ENCODE measurements around the gene IMMP2L. TPM values are rescaled to one million over a fixed set of nuclear protein-coding genes. Genes with fewer than 3 reads are reported as not detected.

The IMMP2L gene
- total RNA-seq, 1 experiment from 2014 or later, result 8.7 TPM

DNA sequence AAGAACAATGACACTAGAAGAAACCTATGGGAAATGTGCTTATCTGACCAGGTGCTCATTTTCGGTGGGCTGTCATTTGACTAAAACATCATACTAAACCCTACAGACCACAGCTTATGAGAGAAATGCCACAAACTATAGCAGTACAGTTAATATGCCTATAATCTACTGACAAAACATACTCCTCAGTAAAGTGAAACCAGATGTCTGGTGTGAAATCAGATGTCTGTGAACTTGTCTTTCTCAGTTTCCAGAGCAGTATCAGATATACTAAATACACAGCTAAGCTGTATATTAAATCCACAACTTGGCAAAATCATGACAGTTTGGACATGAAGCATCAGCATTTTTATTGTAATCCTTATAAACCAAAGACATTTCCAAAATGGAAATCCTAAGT, 3.3 kb downstream of the IMMP2L start:
- no peak for DNase-seq (ENCODE audit: low spot score)

DNA sequence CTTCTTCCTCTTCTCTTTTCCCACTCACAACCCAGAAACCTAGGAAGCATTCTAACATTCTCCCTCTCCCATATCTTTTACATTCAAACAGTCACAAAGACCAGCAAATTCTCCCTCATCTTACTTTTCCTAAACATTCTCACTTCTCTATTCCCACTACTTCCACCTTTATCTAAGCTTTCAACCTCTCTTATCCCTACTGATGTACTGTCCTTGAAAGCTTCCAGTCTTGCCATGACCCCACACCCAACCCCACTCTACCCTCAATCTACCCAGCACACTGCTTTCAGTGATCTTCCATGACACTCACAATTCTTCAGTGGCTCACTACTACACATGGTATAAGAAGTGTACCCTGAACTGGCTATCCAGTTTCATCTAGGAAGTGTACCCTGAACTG, 5.3 kb downstream of the IMMP2L start:
- no peak for DNase-seq (ENCODE audit: low spot score)

GRCh38 chr7:111554086-111554485, 8.2 kb downstream of the IMMP2L start:
- no peak for DNase-seq (ENCODE audit: low spot score)

DNA sequence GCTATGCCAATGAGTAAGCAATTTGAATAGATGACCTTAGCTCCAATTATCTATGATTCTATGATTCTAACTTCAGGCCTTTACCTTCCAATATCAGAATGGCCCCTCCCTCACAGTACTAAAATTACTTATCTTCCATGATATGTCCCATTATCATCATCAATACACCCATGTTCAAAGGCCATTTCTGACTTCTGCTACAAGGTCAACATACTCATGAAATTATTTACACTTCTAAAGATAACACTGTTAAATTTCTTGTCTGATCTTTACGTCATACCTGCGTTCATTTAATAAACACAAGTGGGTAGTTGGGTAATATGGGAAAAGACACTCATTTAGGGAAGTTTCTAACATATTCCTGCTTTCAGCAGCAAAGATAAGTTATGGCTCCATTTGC, 21.2 kb downstream of the IMMP2L start:
- DNase-seq (ENCODE audit: low spot score), result no peak

GRCh38 chr7:111540199-111540815, 22.0 kb downstream of the IMMP2L start:
- DNase-seq (ENCODE audit: low spot score), result no peak

GRCh38 chr7:111537134-111537533, 25.2 kb downstream of the IMMP2L start:
- DNase-seq (ENCODE audit: low spot score), result no peak

GRCh38 chr7:111535142-111535870, 27.0 kb downstream of the IMMP2L start:
- DNase-seq (ENCODE audit: low spot score), result no peak

DNA sequence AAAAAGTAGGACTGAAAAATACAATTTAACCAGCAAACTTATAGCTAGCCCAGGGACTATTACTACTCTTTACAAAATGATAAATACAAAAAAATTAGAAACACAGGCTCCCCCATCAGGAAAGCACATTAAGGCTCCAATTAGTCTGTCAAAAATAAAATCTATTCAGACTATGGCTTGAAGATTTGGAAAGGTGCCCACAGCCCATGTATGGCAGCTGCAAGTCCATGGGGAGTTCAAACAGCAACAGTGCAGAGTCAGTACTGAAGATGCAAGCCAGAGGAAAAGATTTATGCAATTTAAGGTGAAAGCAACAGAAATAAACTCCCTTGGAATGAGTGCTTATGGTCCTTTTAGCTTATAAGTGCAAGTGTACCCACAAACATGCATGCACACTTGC, 29.7 kb downstream of the IMMP2L start:
- no peak for DNase-seq (ENCODE audit: low spot score)

GRCh38 chr7:111531993-111532392, 30.3 kb downstream of the IMMP2L start:
- DNase-seq (ENCODE audit: low spot score), result no peak

- no peak for DNase-seq (ENCODE audit: low spot score)
Measured at GRCh38 chr7:111530356-111530668, 32.0 kb downstream of the IMMP2L start.

GRCh38 chr7:111529507-111530355, 32.6 kb downstream of the IMMP2L start:
- DNase-seq (ENCODE audit: low spot score), result no peak

- no peak for DNase-seq (ENCODE audit: low spot score)
Measured at GRCh38 chr7:111528331-111528730, 34.0 kb downstream of the IMMP2L start.

GRCh38 chr7:111527545-111527944, 34.7 kb downstream of the IMMP2L start:
- no peak for DNase-seq (ENCODE audit: low spot score)

DNA sequence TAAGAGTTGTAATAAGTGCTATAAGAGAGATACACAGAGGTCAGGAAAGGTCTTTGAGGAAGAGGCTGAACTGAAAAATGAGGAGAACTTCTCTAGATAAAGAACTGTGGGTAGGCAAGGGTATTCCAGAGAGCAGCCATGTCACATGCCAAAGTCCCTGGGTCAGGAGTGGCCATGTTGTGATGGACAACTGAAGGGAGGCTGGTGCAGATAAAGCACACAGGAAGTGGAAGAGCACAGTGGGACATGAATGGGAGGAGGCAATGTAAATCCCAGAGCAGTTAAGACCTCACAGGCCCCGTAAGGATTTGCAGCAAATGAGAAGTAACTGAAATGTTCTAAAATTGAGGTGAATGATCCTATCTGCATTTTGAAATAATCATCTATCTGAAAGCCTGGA, 37.2 kb downstream of the IMMP2L start:
- DNase-seq (ENCODE audit: low spot score), result no peak

- no peak for DNase-seq (ENCODE audit: low spot score)
Measured at GRCh38 chr7:111521660-111522059, 40.6 kb downstream of the IMMP2L start.

GRCh38 chr7:111518264-111518663, 44.0 kb downstream of the IMMP2L start:
- no peak for DNase-seq (ENCODE audit: low spot score)

DNA sequence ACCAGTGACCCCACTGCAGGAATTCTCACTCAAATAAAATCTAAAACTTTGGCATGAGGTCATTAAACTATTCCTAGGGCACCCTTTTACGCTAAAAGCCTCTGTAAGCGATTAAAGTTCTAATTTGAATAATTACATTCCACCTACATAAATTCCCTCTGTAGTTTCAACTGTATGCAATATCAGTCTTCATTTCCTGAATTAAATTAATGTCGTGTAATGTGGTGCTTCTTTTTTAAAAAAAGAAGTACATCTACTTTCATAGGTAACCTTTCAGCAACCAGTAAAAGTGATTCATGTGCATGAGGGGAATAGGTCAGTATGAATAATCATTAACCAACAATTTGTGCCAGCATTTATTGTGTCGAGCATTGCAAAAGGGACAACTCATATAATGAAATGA, 44.7 kb downstream of the IMMP2L start:
- DNase-seq (ENCODE audit: low spot score), result no peak

DNA sequence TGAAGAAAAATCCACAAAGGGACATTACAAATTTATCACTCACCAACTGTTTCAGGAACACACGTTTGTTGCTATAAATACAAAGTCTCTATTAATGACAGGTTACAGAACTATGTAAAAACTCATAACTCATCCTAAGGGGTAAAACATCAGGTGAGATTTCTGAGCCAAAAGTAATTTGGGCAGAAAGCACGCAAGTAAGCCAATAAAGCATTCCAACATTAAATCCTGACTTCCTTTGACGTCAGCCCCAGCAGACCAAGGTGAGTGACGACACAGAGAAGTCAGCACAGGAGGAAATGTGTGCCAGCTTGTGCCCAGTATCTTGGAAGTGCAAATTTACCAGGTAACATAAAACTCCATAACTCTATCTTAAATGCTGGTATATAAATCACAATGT, 45.7 kb downstream of the IMMP2L start:
- DNase-seq (ENCODE audit: low spot score), result no peak

DNA sequence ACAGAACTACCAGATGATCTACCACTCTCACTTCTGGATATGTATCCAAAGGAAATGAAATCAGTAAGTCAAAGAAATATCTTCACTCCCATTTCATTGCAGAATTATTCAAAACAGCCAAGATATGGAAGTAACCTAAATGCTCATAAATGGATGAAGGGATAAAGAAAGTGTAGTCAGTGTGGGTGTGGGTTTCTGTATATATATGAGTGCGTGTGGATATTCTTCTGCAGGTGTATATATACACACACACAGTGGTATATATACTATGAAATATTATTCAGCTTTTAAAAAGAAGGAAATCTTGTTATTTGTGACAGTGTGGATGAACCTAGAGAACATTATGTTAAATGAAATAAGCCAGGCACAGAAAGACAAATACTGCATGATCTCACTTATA, 48.7 kb downstream of the IMMP2L start:
- DNase-seq (ENCODE audit: low spot score), result no peak

- DNase-seq (ENCODE audit: low spot score), result no peak
Measured at GRCh38 chr7:111511845-111512244, 50.4 kb downstream of the IMMP2L start.

DNA sequence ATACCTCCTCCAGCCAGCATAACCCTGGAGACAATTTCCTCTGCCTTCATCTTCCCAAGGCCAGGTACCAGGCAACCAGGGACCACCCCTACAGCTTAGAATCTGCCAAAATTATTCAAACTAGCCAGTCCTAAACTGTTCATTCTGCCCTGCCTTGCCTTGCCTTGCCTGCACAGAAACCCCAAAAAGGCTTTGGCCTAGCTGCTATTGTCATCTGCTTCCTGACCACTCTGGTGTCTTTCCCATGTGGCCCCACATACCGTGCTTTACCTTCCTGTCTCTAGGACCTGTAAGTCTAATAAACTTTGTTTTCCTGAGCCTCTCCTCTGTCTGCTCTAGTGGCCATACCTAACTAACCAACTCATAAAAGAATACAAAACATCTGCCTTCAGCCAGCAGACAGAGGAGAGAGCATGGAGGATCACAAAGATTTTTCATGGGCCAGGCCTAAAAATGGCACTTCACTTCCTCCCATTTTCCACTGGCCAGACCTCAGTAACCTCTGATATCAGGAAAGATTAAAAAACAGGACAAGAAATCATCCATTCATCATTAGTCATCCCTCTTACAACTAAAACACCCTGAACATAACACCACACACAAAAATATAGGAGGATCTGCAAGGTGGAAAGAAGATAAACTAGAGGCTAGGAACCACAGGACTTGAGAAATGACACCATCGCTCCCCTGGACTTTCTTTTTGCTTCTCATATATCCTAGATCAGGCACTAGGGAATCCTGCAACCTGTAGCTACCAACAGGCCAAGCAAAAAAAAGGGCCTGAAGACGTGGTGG, 51.5 kb downstream of the IMMP2L start:
- no peak for DNase-seq (ENCODE audit: low spot score)

- no peak for DNase-seq (ENCODE audit: low spot score)
Measured at GRCh38 chr7:111510062-111510461, 52.2 kb downstream of the IMMP2L start.
